ENCODE data around the gene RGS7. TPM values are rescaled to one million over a fixed set of nuclear protein-coding genes. Genes with fewer than 3 reads are reported as not detected.

Gene RGS7
- total RNA-seq, 1 donor from 2014 or later: 0.18 TPM

- peaks cover 2% of the 10 kb centered on the region for H3K4me1 Mint-ChIP-seq (ENCODE audit: low read depth, unreplicated experiment)
- H3K9ac ChIP-seq (ENCODE audit: low read length): no peak overlapping the region
- no peak overlapping the region for H3K27ac Mint-ChIP-seq (ENCODE audit: unreplicated experiment)
- no peaks in the 10 kb centered on the region for H3K9me3 Mint-ChIP-seq (ENCODE audit: unreplicated experiment)
- no peak overlapping the region for H3K27ac ChIP-seq (ENCODE audit: low read depth, low read length)
- no peaks in the 10 kb centered on the region for H3K27me3 Mint-ChIP-seq (ENCODE audit: low read depth, unreplicated experiment)
- H3K4me2 ChIP-seq (ENCODE audit: low read length): no peak overlapping the region
- DNase-seq (ENCODE audit: low read depth): peak; percentile 3
- no peaks in the 10 kb centered on the region for H3K36me3 Mint-ChIP-seq (ENCODE audit: low read depth, unreplicated experiment)
- H2AFZ ChIP-seq (ENCODE audit: low read depth, low read length): no peak overlapping the region
- no peaks in the 10 kb centered on the region for H3K4me1 ChIP-seq (ENCODE audit: insufficient read depth, low read length)
- H4K20me1 ChIP-seq (ENCODE audit: insufficient read depth, low read length): no peaks in the 10 kb centered on the region
- H3K36me3 ChIP-seq (ENCODE audit: insufficient read depth, low read length): no peaks in the 10 kb centered on the region
- TF ChIP-seq EZH2 (IDR thresholded peaks at IDR 0.05; ENCODE audit: insufficient read depth, low read length) (no peak), CTCF (IDR thresholded peaks at IDR 0.05; ENCODE audit: insufficient read depth, low read depth, low read length) (no peak)
- H3K4me3 Mint-ChIP-seq (ENCODE audit: unreplicated experiment): no peak overlapping the region
- H3K4me3 ChIP-seq (ENCODE audit: insufficient read depth, low read depth, low read length): no peak overlapping the region
- no peaks in the 10 kb centered on the region for H3K27me3 ChIP-seq (ENCODE audit: insufficient read depth, low read length)
- H3K79me2 ChIP-seq (ENCODE audit: insufficient read depth, low read length): no peaks in the 10 kb centered on the region
- FAIRE-seq: no peak
- H3K9me3 ChIP-seq (ENCODE audit: insufficient read depth, low read depth, low read length): no peaks in the 10 kb centered on the region
These were observed 523.9 kb downstream of the RGS7 start for GRCh38 chr1:240833075-240833474.

- no peak for DNase-seq (ENCODE audit: low read depth)
- Histone ChIP-seq H3K27ac (ENCODE audit: low read depth, low read length) (no peak overlapping the region), H3K27me3 (ENCODE audit: insufficient read depth, low read length) (no peaks in the 10 kb centered on the region), H3K4me3 (ENCODE audit: insufficient read depth, low read depth, low read length) (no peak overlapping the region), H4K20me1 (ENCODE audit: insufficient read depth, low read length) (no peaks in the 10 kb centered on the region), H3K9ac (ENCODE audit: low read length) (no peak overlapping the region), H3K79me2 (ENCODE audit: insufficient read depth, low read length) (no peaks in the 10 kb centered on the region), H3K36me3 (ENCODE audit: insufficient read depth, low read length) (no peaks in the 10 kb centered on the region), H3K4me2 (ENCODE audit: low read length) (no peak overlapping the region), H3K9me3 (ENCODE audit: insufficient read depth, low read depth, low read length) (no peaks in the 10 kb centered on the region), H2AFZ (ENCODE audit: low read depth, low read length) (no peak overlapping the region), H3K4me1 (ENCODE audit: insufficient read depth, low read length) (no peaks in the 10 kb centered on the region)
- no peak for TF ChIP-seq EZH2 (IDR thresholded peaks at IDR 0.05; ENCODE audit: insufficient read depth, low read length)
- no peak for TF ChIP-seq CTCF (IDR thresholded peaks at IDR 0.05; ENCODE audit: insufficient read depth, low read depth, low read length)
- Mint-ChIP-seq H3K36me3 (ENCODE audit: low read depth, unreplicated experiment) (no peaks in the 10 kb centered on the region), H3K27ac (ENCODE audit: unreplicated experiment) (no peak overlapping the region), H3K9me3 (ENCODE audit: unreplicated experiment) (no peaks in the 10 kb centered on the region), H3K4me3 (ENCODE audit: unreplicated experiment) (no peak overlapping the region), H3K27me3 (ENCODE audit: low read depth, unreplicated experiment) (no peaks in the 10 kb centered on the region), H3K4me1 (ENCODE audit: low read depth, unreplicated experiment) (peaks cover 2% of the 10 kb centered on the region)
- FAIRE-seq: no peak
These were observed 525.1 kb downstream of the RGS7 start for GRCh38 chr1:240831922-240832321.

GRCh38 chr1:240831191-240831631, 525.8 kb downstream of the RGS7 start:
- no peaks in the 10 kb centered on the region for H3K4me1 ChIP-seq (ENCODE audit: insufficient read depth, low read length)
- no peak overlapping the region for H3K4me3 ChIP-seq (ENCODE audit: insufficient read depth, low read depth, low read length)
- Mint-ChIP-seq H3K27me3 (ENCODE audit: low read depth, unreplicated experiment) (no peaks in the 10 kb centered on the region), H3K36me3 (ENCODE audit: low read depth, unreplicated experiment) (no peaks in the 10 kb centered on the region), H3K9me3 (ENCODE audit: unreplicated experiment) (no peaks in the 10 kb centered on the region), H3K4me1 (ENCODE audit: low read depth, unreplicated experiment) (peaks cover 2% of the 10 kb centered on the region), H3K27ac (ENCODE audit: unreplicated experiment) (no peak overlapping the region), H3K4me3 (ENCODE audit: unreplicated experiment) (no peak overlapping the region)
- H3K4me2 ChIP-seq (ENCODE audit: low read length): no peak overlapping the region
- no peaks in the 10 kb centered on the region for H4K20me1 ChIP-seq (ENCODE audit: insufficient read depth, low read length)
- no peaks in the 10 kb centered on the region for H3K9me3 ChIP-seq (ENCODE audit: insufficient read depth, low read depth, low read length)
- TF ChIP-seq EZH2 (IDR thresholded peaks at IDR 0.05; ENCODE audit: insufficient read depth, low read length): no peak
- no peak for TF ChIP-seq CTCF (IDR thresholded peaks at IDR 0.05; ENCODE audit: insufficient read depth, low read depth, low read length)
- H3K27me3 ChIP-seq (ENCODE audit: insufficient read depth, low read length): no peaks in the 10 kb centered on the region
- no peak overlapping the region for H2AFZ ChIP-seq (ENCODE audit: low read depth, low read length)
- H3K9ac ChIP-seq (ENCODE audit: low read length): no peak overlapping the region
- H3K79me2 ChIP-seq (ENCODE audit: insufficient read depth, low read length): no peaks in the 10 kb centered on the region
- DNase-seq (ENCODE audit: low read depth) (peak; percentile 79), FAIRE-seq (peak; percentile 49)
- no peaks in the 10 kb centered on the region for H3K36me3 ChIP-seq (ENCODE audit: insufficient read depth, low read length)
- no peak overlapping the region for H3K27ac ChIP-seq (ENCODE audit: low read depth, low read length)

All from astrocyte (in vitro differentiated cells and primary cell).